ENCODE results near the gene SSR3. TPM values are rescaled to one million over a fixed set of nuclear protein-coding genes. Genes with fewer than 3 reads are reported as not detected.

The SSR3 gene
- total RNA-seq, 1 donor: 109 TPM

- Histone ChIP-seq H3K4me3 (ENCODE audit: low read length) (no peak overlapping the region), H3K9me3 (ENCODE audit: low read depth, low read length) (no peaks in the 10 kb centered on the region), H3K4me1 (ENCODE audit: insufficient read depth, low read length) (no peaks in the 10 kb centered on the region), H3K27me3 (ENCODE audit: insufficient read depth, low read length) (no peaks in the 10 kb centered on the region)
These were observed 57.6 kb downstream of the SSR3 start for GRCh38 chr3:156497326-156497725.

GRCh38 chr3:156495816-156496215 lies 59.1 kb downstream of the SSR3 start:
- H3K27me3 ChIP-seq (ENCODE audit: insufficient read depth, low read length): no peaks in the 10 kb centered on the region
- no peaks in the 10 kb centered on the region for H3K9me3 ChIP-seq (ENCODE audit: low read depth, low read length)
- no peak overlapping the region for H3K4me3 ChIP-seq (ENCODE audit: low read length)
- H3K4me1 ChIP-seq (ENCODE audit: insufficient read depth, low read length): no peaks in the 10 kb centered on the region

GRCh38 chr3:156493887-156494286 lies 61.0 kb downstream of the SSR3 start:
- H3K9me3 ChIP-seq (ENCODE audit: low read depth, low read length): no peaks in the 10 kb centered on the region
- no peaks in the 10 kb centered on the region for H3K27me3 ChIP-seq (ENCODE audit: insufficient read depth, low read length)
- no peak overlapping the region for H3K4me3 ChIP-seq (ENCODE audit: low read length)
- no peaks in the 10 kb centered on the region for H3K4me1 ChIP-seq (ENCODE audit: insufficient read depth, low read length)

GRCh38 chr3:156492801-156493261 lies 62.1 kb downstream of the SSR3 start:
- no peaks in the 10 kb centered on the region for H3K27me3 ChIP-seq (ENCODE audit: insufficient read depth, low read length)
- H3K9me3 ChIP-seq (ENCODE audit: low read depth, low read length): no peaks in the 10 kb centered on the region
- H3K4me3 ChIP-seq (ENCODE audit: low read length): no peak overlapping the region
- H3K4me1 ChIP-seq (ENCODE audit: insufficient read depth, low read length): no peaks in the 10 kb centered on the region

GRCh38 chr3:156491192-156491591 lies 63.7 kb downstream of the SSR3 start:
- no peaks in the 10 kb centered on the region for H3K9me3 ChIP-seq (ENCODE audit: low read depth, low read length)
- H3K4me1 ChIP-seq (ENCODE audit: insufficient read depth, low read length): no peaks in the 10 kb centered on the region
- no peaks in the 10 kb centered on the region for H3K27me3 ChIP-seq (ENCODE audit: insufficient read depth, low read length)
- no peak overlapping the region for H3K4me3 ChIP-seq (ENCODE audit: low read length)

Other genes with a start within 250 kb of the SSR3 start
- gene TIPARP, start 119.5 kb upstream of the SSR3 start, total RNA-seq: 213 TPM